Colonic mucosa (tissue), 4 donors: ENCODE measurements around the gene TSHZ2. TPM values are rescaled to one million over a fixed set of nuclear protein-coding genes. Genes with fewer than 3 reads are reported as not detected.

Source experiments
- DNase-seq: peaks from one replicate; pipeline ENCODE4 v3.0.0-alpha.2; 2020
- H3K27ac ChIP-seq: fragments of 200-600 bp; one replicate; pipeline ENCODE4 v1.8.0; 2021
- H3K27me3 ChIP-seq: fragments of 200-600 bp; one replicate; pipeline ENCODE4 v1.8.0; 2021
- H3K36me3 ChIP-seq: fragments of 200-600 bp; one replicate; pipeline ENCODE4 v1.8.0; 2021
- H3K4me1 ChIP-seq: fragments of 200-600 bp; one replicate; pipeline ENCODE4 v1.8.0; 2021; ENCODE audit warnings: mild to moderate bottlenecking
- H3K4me3 ChIP-seq: fragments of 200-600 bp; one replicate; pipeline ENCODE4 v1.8.0; 2021
- H3K9ac ChIP-seq, 2 donors: one replicate each; pipeline ENCODE4 v1.7.0; 2013; ENCODE audit warnings: control low read depth in 2 of 2, low read depth in 2 of 2, low read length in 2 of 2
- H3K9me3 ChIP-seq: fragments of 200-600 bp; one replicate; pipeline ENCODE4 v1.8.0; 2021
- CTCF ChIP-seq: fragments of 200-600 bp; IDR thresholded peaks from one replicate; pipeline ENCODE4 v1.8.0; 2022; ENCODE audit warnings: antibody characterized with exemption, mild to moderate bottlenecking
- intact Hi-C: fragments of 100-400 bp; cut with DNase I; formaldehyde crosslinking; loops from one replicate; pipeline ENCODE4 v1.14.1; 2022
- total RNA-seq, 2 donors: library from RNA; stranded (reverse); fragmentation: NEBNext Ultra II Directional in 1 of 2; extraction: Animal tissue kit (Norgen Biotek cat#: 25700) in 1 of 2; gene quantifications; one replicate each; pipeline ENCODE4 v1.2.1, GENCODE V29; 2021
- donor health status: healthy.
- donor health status: DM: no; HTN: no; CAD: no.
- donor health status: DM: no; HTN: no; CAD: no.

The TSHZ2 gene
- total RNA-seq, 2 donors from 2014 or later, result 2.1 to 3.1 TPM

- H3K36me3 ChIP-seq, result no peaks in the 10 kb centered on the region
- intact Hi-C loops, result no loop called here
- H3K9ac ChIP-seq, result no peak overlapping the region
- no peaks in the 10 kb centered on the region for H3K9me3 ChIP-seq
- H3K4me1 ChIP-seq, result no peaks in the 10 kb centered on the region
- TF ChIP-seq CTCF, result no peak
- no peak for DNase-seq
- no peak overlapping the region for H3K4me3 ChIP-seq
- H3K27me3 ChIP-seq, result no peaks in the 10 kb centered on the region
- no peak overlapping the region for H3K27ac ChIP-seq
Measured at GRCh38 chr20:53116733-53117132, 144.6 kb downstream of the TSHZ2 start.

- Histone ChIP-seq H3K9ac (no peak overlapping the region), H3K27me3 (no peaks in the 10 kb centered on the region), H3K36me3 (no peaks in the 10 kb centered on the region), H3K4me1 (no peaks in the 10 kb centered on the region), H3K27ac (no peak overlapping the region), H3K4me3 (no peak overlapping the region), H3K9me3 (no peaks in the 10 kb centered on the region)
- intact Hi-C loops, result no loop called here
- no peak for DNase-seq
- no peak for TF ChIP-seq CTCF
Measured at GRCh38 chr20:53122853-53123252, 150.7 kb downstream of the TSHZ2 start.

- H3K4me3 ChIP-seq, result no peak overlapping the region
- no peak for TF ChIP-seq CTCF
- no peaks in the 10 kb centered on the region for H3K36me3 ChIP-seq
- intact Hi-C loops, result no loop called here
- no peaks in the 10 kb centered on the region for H3K4me1 ChIP-seq
- DNase-seq, result no peak
- H3K27ac ChIP-seq, result no peak overlapping the region
- H3K9me3 ChIP-seq, result no peaks in the 10 kb centered on the region
- H3K27me3 ChIP-seq, result no peaks in the 10 kb centered on the region
- H3K9ac ChIP-seq, result no peak overlapping the region
Measured at GRCh38 chr20:53124075-53124551, 152.0 kb downstream of the TSHZ2 start.

GRCh38 chr20:53124803-53125202 is 152.6 kb downstream of the TSHZ2 start:
- Histone ChIP-seq H3K36me3 (no peaks in the 10 kb centered on the region), H3K27me3 (no peaks in the 10 kb centered on the region), H3K4me3 (no peak overlapping the region), H3K27ac (no peak overlapping the region), H3K4me1 (no peaks in the 10 kb centered on the region), H3K9ac (no peak overlapping the region), H3K9me3 (no peaks in the 10 kb centered on the region)
- no peak for TF ChIP-seq CTCF
- DNase-seq, result no peak
- intact Hi-C loops, result no loop called here

GRCh38 chr20:53126185-53126584 is 154.0 kb downstream of the TSHZ2 start:
- Histone ChIP-seq H3K9me3 (no peaks in the 10 kb centered on the region), H3K9ac (no peak overlapping the region), H3K4me3 (no peak overlapping the region), H3K27me3 (no peaks in the 10 kb centered on the region), H3K27ac (no peak overlapping the region), H3K4me1 (no peaks in the 10 kb centered on the region), H3K36me3 (no peaks in the 10 kb centered on the region)
- intact Hi-C loops, result no loop called here
- no peak for TF ChIP-seq CTCF
- no peak for DNase-seq

GRCh38 chr20:53127027-53127426 is 154.9 kb downstream of the TSHZ2 start:
- no peaks in the 10 kb centered on the region for H3K4me1 ChIP-seq
- no peak overlapping the region for H3K9ac ChIP-seq
- no peaks in the 10 kb centered on the region for H3K36me3 ChIP-seq
- DNase-seq, result no peak
- intact Hi-C loops, result no loop called here
- no peaks in the 10 kb centered on the region for H3K27me3 ChIP-seq
- no peak for TF ChIP-seq CTCF
- no peak overlapping the region for H3K27ac ChIP-seq
- no peaks in the 10 kb centered on the region for H3K9me3 ChIP-seq
- H3K4me3 ChIP-seq, result no peak overlapping the region
